H1 (cell line): Measurements from ENCODE around the gene RNF157. TPM values are rescaled to one million over a fixed set of nuclear protein-coding genes. Genes with fewer than 3 reads are reported as not detected.

Experiments used
- CTCF ChIA-PET: fragments of 300-600 bp; sonication (Branson Sonifier 250); formaldehyde crosslinking; loops from one replicate; lab custom pipeline; 2021; ENCODE audit not compliant: partially characterized antibody; lab: Charles Lee
- POLR2A ChIA-PET: fragments of 300-600 bp; sonication (Branson Sonifier 250); formaldehyde crosslinking; loops from one replicate; lab custom pipeline; 2021; ENCODE audit warnings: inconsistent platforms; ENCODE audit not compliant: partially characterized antibody; lab: Charles Lee
- DNase-seq, 2 experiments: peaks; one replicate each; pipeline versions ENCODE4 v3.0.0 to v3.0.0-alpha.2; 2010 to 2022; ENCODE audit warnings: low spot score in 2 of 2, low read depth in 1 of 2, mixed read lengths in 1 of 2
- FAIRE-seq: peaks from 2 replicates; lab custom pipeline; 2011; peaks lifted over from hg19 to GRCh38; lab: Jason Lieb, UNC
- H2AFZ ChIP-seq: 2 replicates; pipeline ENCODE4 v1.8.1; 2012; ENCODE audit warnings: low read length, inconsistent platforms
- H2AK5ac ChIP-seq: 2 replicates; pipeline ENCODE4 v1.6.1; 2013; ENCODE audit warnings: low read depth, low read length
- H2BK120ac ChIP-seq: replicated peaks from 2 replicates; pipeline ENCODE3; 2013; ENCODE audit warnings: low read depth, low read length, inconsistent platforms
- H2BK12ac ChIP-seq: 2 replicates; pipeline ENCODE4 v1.6.1; 2013; ENCODE audit warnings: low read depth, low read length
- H2BK15ac ChIP-seq: 2 replicates; pipeline ENCODE4 v1.6.1; 2013; ENCODE audit warnings: low read length
- H2BK20ac ChIP-seq: 2 replicates; pipeline ENCODE4 v1.6.1; 2013; ENCODE audit warnings: low read length
- H2BK5ac ChIP-seq: 2 replicates; pipeline ENCODE4 v1.6.1; 2013; ENCODE audit warnings: low read depth, low read length
- H3K14ac ChIP-seq: 2 replicates; pipeline ENCODE4 v1.6.1; 2013; ENCODE audit warnings: inconsistent platforms; ENCODE audit not compliant: insufficient read length
- H3K18ac ChIP-seq: 2 replicates; pipeline ENCODE4 v1.6.1; 2013; ENCODE audit warnings: low read length; ENCODE audit errors: extremely low read depth
- H3K23ac ChIP-seq: 2 replicates; pipeline ENCODE4 v1.6.1; 2013; ENCODE audit warnings: inconsistent platforms; ENCODE audit not compliant: insufficient read length
- H3K23me2 ChIP-seq: 2 replicates; pipeline ENCODE4 v1.6.1; 2013; ENCODE audit warnings: low read depth, low read length
- H3K27ac ChIP-seq: 2 replicates; pipeline ENCODE4 v1.6.1; 2011; ENCODE audit warnings: low read depth, low read length, inconsistent platforms
- H3K27me3 ChIP-seq, 4 experiments: replicated peaks in 1 of 4; 1 replicate in 1 of 4; 2 replicates in 3 of 4; pipeline versions ENCODE4 v1.6.1 to v1.8.1; 2011 to 2013; ENCODE audit warnings: low read length in 3 of 4, mild to moderate bottlenecking in 3 of 4, inconsistent platforms in 2 of 4, mixed read lengths in 2 of 4, moderate library complexity in 1 of 4; ENCODE audit not compliant: control insufficient read depth in 3 of 4, insufficient read depth in 3 of 4; ENCODE audit errors: extremely low read depth in 1 of 4
- H3K36me3 ChIP-seq, 4 experiments: 2 replicates each; pipeline versions ENCODE4 v1.6.1 to v1.8.1; 2011 to 2013; ENCODE audit warnings: mild to moderate bottlenecking in 4 of 4, low read length in 3 of 4, moderate library complexity in 2 of 4, control low read depth in 1 of 4, inconsistent platforms in 1 of 4; ENCODE audit not compliant: insufficient read depth in 4 of 4, control insufficient read depth in 2 of 4
- H3K4ac ChIP-seq: replicated peaks from 2 replicates; pipeline ENCODE3; 2013; ENCODE audit warnings: low read length, low read depth, mixed read lengths, inconsistent platforms; ENCODE audit not compliant: insufficient read length
- H3K4me1 ChIP-seq, 4 experiments: replicated peaks in 1 of 4; 1 replicate in 1 of 4; 2 replicates in 3 of 4; pipeline versions ENCODE4 v1.6.1 to v1.8.1; 2011 to 2013; ENCODE audit warnings: low read length in 3 of 4, inconsistent platforms in 2 of 4, mixed read lengths in 1 of 4; ENCODE audit not compliant: insufficient read depth in 4 of 4, control insufficient read depth in 3 of 4
- H3K4me2 ChIP-seq, 2 experiments: 2 replicates each; pipeline versions ENCODE4 v1.6.1 to v1.8.1; 2011 to 2013; ENCODE audit warnings: low read depth in 2 of 2, low read length in 2 of 2, control low read depth in 1 of 2, inconsistent platforms in 1 of 2, mild to moderate bottlenecking in 1 of 2; ENCODE audit not compliant: insufficient read depth in 1 of 2
- H3K4me3 ChIP-seq, 4 experiments: fragments of 200-600, 300-600 bp in 1 of 4; sonication (generic), shearing (Covaris generic), sonication (Bioruptor Twin) in 1 of 4; 2 replicates each; pipeline versions ENCODE4 v1.5.1 to v1.8.1; 2011 to 2016; ENCODE audit warnings: low read length in 4 of 4, low read depth in 3 of 4, control low read depth in 2 of 4, inconsistent platforms in 2 of 4, mild to moderate bottlenecking in 2 of 4, mixed read lengths in 1 of 4, moderate library complexity in 1 of 4; ENCODE audit not compliant: insufficient read depth in 2 of 4; ENCODE audit errors: extremely low read depth in 1 of 4
- H3K56ac ChIP-seq: replicated peaks from 2 replicates; pipeline ENCODE3; 2013; ENCODE audit warnings: low read depth, mild to moderate bottlenecking, mixed read lengths, low read length, inconsistent platforms; ENCODE audit not compliant: insufficient read length
- H3K79me1 ChIP-seq: 2 replicates; pipeline ENCODE4 v1.6.1; 2013; ENCODE audit warnings: low read depth, low read length, control low read depth
- H3K79me2 ChIP-seq, 2 experiments: 2 replicates each; pipeline versions ENCODE4 v1.6.1 to v1.8.1; 2012 to 2013; ENCODE audit warnings: low read length in 2 of 2, mild to moderate bottlenecking in 2 of 2, inconsistent platforms in 1 of 2; ENCODE audit not compliant: insufficient read depth in 2 of 2, control insufficient read depth in 1 of 2
- H3K9ac ChIP-seq, 4 experiments: replicated peaks in 1 of 4; 1 replicate in 1 of 4; 2 replicates in 3 of 4; pipeline versions ENCODE4 v1.6.1 to v1.8.1; 2011 to 2013; ENCODE audit warnings: low read depth in 3 of 4, low read length in 3 of 4, control low read depth in 2 of 4, mild to moderate bottlenecking in 2 of 4, moderate library complexity in 2 of 4, inconsistent platforms in 1 of 4; ENCODE audit errors: extremely low read depth in 1 of 4
- H3K9me3 ChIP-seq, 2 experiments: 2 replicates each; pipeline versions ENCODE4 v1.6.1 to v1.8.1; 2012 to 2013; ENCODE audit warnings: mild to moderate bottlenecking in 2 of 2, moderate library complexity in 2 of 2, control low read depth in 1 of 2, inconsistent platforms in 1 of 2, low read depth in 1 of 2, low read length in 1 of 2, mixed read lengths in 1 of 2; ENCODE audit not compliant: insufficient read depth in 2 of 2
- H4K20me1 ChIP-seq, 2 experiments: replicated peaks in 1 of 2; 2 replicates each; pipeline versions ENCODE3 to v1.8.1; 2011 to 2013; ENCODE audit warnings: inconsistent platforms in 2 of 2, low read length in 2 of 2, mild to moderate bottlenecking in 1 of 2; ENCODE audit not compliant: insufficient read depth in 2 of 2, control insufficient read depth in 1 of 2
- H4K5ac ChIP-seq: 2 replicates; pipeline ENCODE4 v1.6.1; 2013; ENCODE audit warnings: low read length, low read depth, mixed read lengths, inconsistent platforms; ENCODE audit not compliant: insufficient read length
- H4K8ac ChIP-seq: 2 replicates; pipeline ENCODE4 v1.8.0; 2013; ENCODE audit warnings: mild to moderate bottlenecking, moderate library complexity, low read length, inconsistent platforms; ENCODE audit not compliant: insufficient read depth; ENCODE audit errors: extremely low read depth
- H4K91ac ChIP-seq: replicated peaks from 2 replicates; pipeline ENCODE3; 2013; ENCODE audit warnings: low read length, mixed read lengths, inconsistent platforms; ENCODE audit not compliant: insufficient read length
- ASH2L ChIP-seq: fragments of 200-600, 300-600 bp; sonication (generic); IDR thresholded peaks from one replicate; pipeline ENCODE4 v1.7.1; 2017; ENCODE audit warnings: low read length
- BRCA1 ChIP-seq: IDR thresholded peaks from 2 replicates; pipeline ENCODE4 v1.6.1; 2012; ENCODE audit warnings: low read depth, low read length, improper control_type of control experiment
- EGR1 ChIP-seq: IDR thresholded peaks from 2 replicates; pipeline ENCODE4 v1.6.1; 2011; ENCODE audit warnings: low read depth, low read length, borderline replicate concordance
- EP300 ChIP-seq, 2 experiments: IDR thresholded peaks; 1 replicate in 1 of 2; 2 replicates in 1 of 2; pipeline ENCODE4 v1.6.1; 2011 to 2012; ENCODE audit warnings: low read depth in 2 of 2, low read length in 2 of 2, mild to moderate bottlenecking in 2 of 2, borderline replicate concordance in 1 of 2, inconsistent platforms in 1 of 2, moderate library complexity in 1 of 2
- EZH2 ChIP-seq: fragments of 200-600 bp; sonication (generic); IDR thresholded peaks from 2 replicates; pipeline ENCODE4 v1.7.1; 2012; ENCODE audit warnings: low read depth, mild to moderate bottlenecking, moderate library complexity, low read length, inconsistent platforms; ENCODE audit not compliant: severe bottlenecking
- FOSL1 ChIP-seq: IDR thresholded peaks from 2 replicates; pipeline ENCODE4 v1.6.1; 2011; ENCODE audit warnings: mild to moderate bottlenecking, low read depth, low read length, moderate library complexity; ENCODE audit not compliant: insufficient read depth
- KDM1A ChIP-seq: fragments of 200-600, 300-600 bp; sonication (generic); IDR thresholded peaks from 2 replicates; pipeline ENCODE4 v1.7.1; 2016; ENCODE audit warnings: mild to moderate bottlenecking, low read length, borderline replicate concordance
- KDM5A ChIP-seq: fragments of 200-600 bp; IDR thresholded peaks from 2 replicates; pipeline ENCODE4 v1.7.1; 2012; ENCODE audit warnings: mild to moderate bottlenecking, low read length, inconsistent platforms, mixed read lengths
- NANOG ChIP-seq: IDR thresholded peaks from 2 replicates; pipeline ENCODE4 v1.6.1; 2011; ENCODE audit warnings: low read length, low read depth, mild to moderate bottlenecking, inconsistent platforms; ENCODE audit not compliant: insufficient read depth, poor library complexity, severe bottlenecking
- RXRA ChIP-seq: IDR thresholded peaks from 2 replicates; pipeline ENCODE4 v1.6.1; 2011; ENCODE audit warnings: low read depth, mild to moderate bottlenecking, low read length, moderate library complexity; ENCODE audit not compliant: insufficient read depth
- SRF ChIP-seq: IDR thresholded peaks from 2 replicates; pipeline ENCODE4 v1.6.1; 2011; ENCODE audit warnings: mild to moderate bottlenecking, low read depth, low read length, moderate library complexity
- WGBS, 2 experiments: shearing (Covaris generic) in 1 of 2; methylation state at CpG; one replicate each; pipeline versions ENCODE4 v1.1.6 to v1.1.7; 2013 to 2015; ENCODE audit warnings: low lambda C conversion rate in 2 of 2, mixed read lengths in 2 of 2, inconsistent platforms in 1 of 2, low coverage in 1 of 2, missing lambda C conversion rate in 1 of 2; ENCODE audit not compliant: insufficient replicate concordance in 2 of 2, insufficient coverage in 1 of 2, insufficient read length in 1 of 2; ENCODE audit errors: extremely low coverage in 1 of 2, missing lambda C conversion rate in 1 of 2; 5-methylcytosine and 5-hydroxymethylcytosine counted together
- polyA plus RNA-seq, 7 experiments: library from polyadenylated mRNA; depleted of rRNA in 3 of 7; stranded (reverse) in 5 of 7; unstranded in 2 of 7; fragments of >200 nt in 5 of 7; fragments of 200-250 nt in 2 of 7; gene quantifications; 1 replicate in 5 of 7; 2 replicates in 1 of 7; 4 replicates in 1 of 7; pipeline versions ENCODE4 v1.2.1 to v1.2.3, GENCODE V29; 2011 to 2013; ENCODE audit warnings: missing spikeins in 2 of 7, mixed read lengths in 2 of 7
- total RNA-seq: library from RNA; stranded (reverse); fragmentation: NEBNext Ultra II Directional; extraction: Animal tissue kit (Norgen Biotek cat#: 25700); gene quantifications from 2 replicates; pipeline ENCODE4 v1.2.1, GENCODE V29; 2021
- TF ChIP-seq, protein P1 (sequence below): IDR thresholded peaks from 2 replicates; pipeline ENCODE4 v1.6.1; 2012; ENCODE audit warnings: inconsistent platforms

RNF157 gene
- total and polyA plus RNA-seq, 2 of the 8 experiments (the other 6 are each of a cell fraction or from before 2014, with no cell fraction given) = 13.4 to 16.7 TPM

- Histone ChIP-seq H3K79me2 (peaks cover 3 to 4% of the 10 kb centered on the region in 2 experiments; a peak in 3 of 4 replicates), H3K56ac (no peak overlapping the region), H3K4me3 (no peak overlapping the region), H2BK5ac (no peak overlapping the region), H3K23ac (no peak overlapping the region), H4K5ac (no peak overlapping the region), H3K79me1 (peaks cover 7% of the 10 kb centered on the region), H3K23me2 (peaks cover 2% of the 10 kb centered on the region; the same call in 1 of the 2 replicates), H3K36me3 (peaks cover 27 to 61% (median 40%) of the 10 kb centered on the region in 4 experiments), H3K4ac (no peak overlapping the region), H4K91ac (no peak overlapping the region), H2BK12ac (no peak overlapping the region), H2BK20ac (no peak overlapping the region), H3K9me3 (no peaks in the 10 kb centered on the region), H4K20me1 (peaks cover 0 to 2% of the 10 kb centered on the region in 2 experiments), H3K27ac (no peak overlapping the region), H3K18ac (no peak overlapping the region), H3K4me2 (no peak overlapping the region), H2AFZ (no peak overlapping the region), H2BK15ac (no peak overlapping the region), H3K4me1 (peaks cover 0 to 3% (median 1%) of the 10 kb centered on the region in 4 experiments; a peak in 4 of 7 replicates), H3K27me3 (no peaks in the 10 kb centered on the region), H2AK5ac (no peak overlapping the region), H3K14ac (no peak overlapping the region), H2BK120ac (no peak overlapping the region), H4K8ac (no peak overlapping the region), H3K9ac (no peak overlapping the region; a peak in 1 of 7 replicates)
- ChIA-PET CTCF (interaction anchor here (0.6 to 41.5 kb wide), 3 partner anchors 10 to 54 kb away, joined by 3 to 778 read pairs (median 4); partner anchors contain the start of gene FOXJ1), POLR2A (interaction anchor here (0.7 kb wide), 1 partner anchor 9 kb away, joined by 4 read pairs; no protein-coding TSS in a partner anchor)
- WGBS, 2 experiments = 97% methylated on average over 18 of the region's 19 CpGs; no CpG with 5 or more reads in 1 of the 2 experiments
- FAIRE-seq (no peak), DNase-seq (no peak)
- no peak for TF ChIP-seq EGR1
- no peak for TF ChIP-seq KDM1A
- no peak for TF ChIP-seq SRF
- TF ChIP-seq RXRA = no peak
- no peak for TF ChIP-seq EZH2
- no peak for TF ChIP-seq EP300 (IDR thresholded peaks at IDR 0.05; ENCODE audit: borderline replicate concordance in 1 of 2, low read depth in 2 of 2, low read length in 2 of 2)
- TF ChIP-seq ASH2L = no peak
- TF ChIP-seq NANOG = no peak
- no peak for TF ChIP-seq BRCA1
- TF ChIP-seq FOSL1 = no peak
- TF ChIP-seq KDM5A = no peak
- TF ChIP-seq, protein P1, sequence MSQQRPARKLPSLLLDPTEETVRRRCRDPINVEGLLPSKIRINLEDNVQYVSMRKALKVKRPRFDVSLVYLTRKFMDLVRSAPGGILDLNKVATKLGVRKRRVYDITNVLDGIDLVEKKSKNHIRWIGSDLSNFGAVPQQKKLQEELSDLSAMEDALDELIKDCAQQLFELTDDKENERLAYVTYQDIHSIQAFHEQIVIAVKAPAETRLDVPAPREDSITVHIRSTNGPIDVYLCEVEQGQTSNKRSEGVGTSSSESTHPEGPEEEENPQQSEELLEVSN = no peak
Observed at GRCh38 chr17:76097716-76098295, 142.5 kb downstream of the RNF157 start.
